HG03108 (cell line): Measurements from ENCODE around the gene TREH.
"Not testable (repeated sequence)": the region's sequence is repeated elsewhere in the genome, so short reads cannot be mapped to it uniquely, and the experiment has no call there.

Experiments used
- ATAC-seq: cut with Tn5 transposase; IDR thresholded peaks from one replicate; pipeline ENCODE4 v1.9.1; 2021; ENCODE audit warnings: moderate library complexity; ENCODE audit not compliant: unreplicated experiment

Gene TREH

GRCh38 chr11:118679483-118679882 is at the start of gene TREH:
TREH (minus strand) TSS chr11:118679650; CDS start chr11:118679627, 23 bp downstream.
- ATAC-seq, result no peak

GRCh38 chr11:118728112-118728511 is 48.7 kb upstream of the TREH start:
- not testable (repeated sequence) for ATAC-seq

- ATAC-seq, result not testable (repeated sequence)
Observed at GRCh38 chr11:118727721-118728066, 48.2 kb upstream of the TREH start.

GRCh38 chr11:118727001-118727720 is 47.7 kb upstream of the TREH start:
- not testable (repeated sequence) for ATAC-seq

- ATAC-seq, result not testable (repeated sequence)
Observed at GRCh38 chr11:118721478-118722015, 42.1 kb upstream of the TREH start.

- ATAC-seq, result not testable (repeated sequence)
Observed at GRCh38 chr11:118720740-118721139, 41.3 kb upstream of the TREH start.

GRCh38 chr11:118720078-118720477 is 40.6 kb upstream of the TREH start:
- not testable (repeated sequence) for ATAC-seq

- not testable (repeated sequence) for ATAC-seq
Observed at GRCh38 chr11:118718562-118718961, 39.1 kb upstream of the TREH start.

GRCh38 chr11:118717733-118718132 is 38.3 kb upstream of the TREH start:
- ATAC-seq, result not testable (repeated sequence)

GRCh38 chr11:118717221-118717620 is 37.8 kb upstream of the TREH start:
- ATAC-seq, result not testable (repeated sequence)

GRCh38 chr11:118715837-118716260 is 36.4 kb upstream of the TREH start:
- no peak for ATAC-seq

GRCh38 chr11:118715245-118715831 is 35.9 kb upstream of the TREH start:
- no peak for ATAC-seq

- ATAC-seq, result no peak
Observed at GRCh38 chr11:118714816-118715215, 35.4 kb upstream of the TREH start.

- ATAC-seq, result not testable (repeated sequence)
Observed at GRCh38 chr11:118714416-118714815, 35.0 kb upstream of the TREH start.

- no peak for ATAC-seq
Observed at GRCh38 chr11:118708296-118708695, 28.8 kb upstream of the TREH start.

GRCh38 chr11:118706546-118706825 is 27.0 kb upstream of the TREH start:
- no peak for ATAC-seq

GRCh38 chr11:118705791-118706545 is 26.5 kb upstream of the TREH start:
- no peak for ATAC-seq

- no peak for ATAC-seq
Observed at GRCh38 chr11:118705111-118705741, 25.8 kb upstream of the TREH start.

GRCh38 chr11:118703563-118704106 is 24.2 kb upstream of the TREH start:
- no peak for ATAC-seq

GRCh38 chr11:118699506-118700220 is 20.2 kb upstream of the TREH start:
- ATAC-seq, result no peak
